ENCODE results near the gene PSMD3.
"Not testable (repeated sequence)": the region's sequence is repeated elsewhere in the genome, so short reads cannot be mapped to it uniquely, and the experiment has no call there.

The PSMD3 gene

GRCh38 chr17:39996800-39997199 is 16.2 kb downstream of the PSMD3 start:
- FAIRE-seq = no peak
- DNase-seq (ENCODE audit: insufficient read length, low spot score) = no peak
- no peak for TF ChIP-seq POLR2A (IDR thresholded peaks at IDR 0.05; ENCODE audit: low read depth, low read length)

- DNase-seq (ENCODE audit: insufficient read length, low spot score) = no peak
- FAIRE-seq = no peak
- TF ChIP-seq POLR2A (IDR thresholded peaks at IDR 0.05; ENCODE audit: low read depth, low read length) = no peak
Observed at GRCh38 chr17:39997543-39997942, 16.9 kb downstream of the PSMD3 start.

- FAIRE-seq = no peak
- DNase-seq (ENCODE audit: insufficient read length, low spot score) = no peak
- no peak for TF ChIP-seq POLR2A (IDR thresholded peaks at IDR 0.05; ENCODE audit: low read depth, low read length)
Observed at GRCh38 chr17:39999067-39999466, 18.5 kb downstream of the PSMD3 start.

- DNase-seq (ENCODE audit: insufficient read length, low spot score) (no peak), FAIRE-seq (no peak)
- no peak for TF ChIP-seq POLR2A (IDR thresholded peaks at IDR 0.05; ENCODE audit: low read depth, low read length)
Observed at GRCh38 chr17:40000161-40000560, 19.6 kb downstream of the PSMD3 start.

GRCh38 chr17:40001335-40001734 is 20.7 kb downstream of the PSMD3 start:
- FAIRE-seq; DNase-seq (ENCODE audit: insufficient read length, low spot score): not testable (repeated sequence)

GRCh38 chr17:40004072-40004471 is 23.5 kb downstream of the PSMD3 start:
- FAIRE-seq = no peak
- no peak for DNase-seq (ENCODE audit: insufficient read length, low spot score)
- TF ChIP-seq POLR2A (IDR thresholded peaks at IDR 0.05; ENCODE audit: low read depth, low read length) = no peak

- DNase-seq (ENCODE audit: insufficient read length, low spot score) (no peak), FAIRE-seq (no peak)
- TF ChIP-seq POLR2A (IDR thresholded peaks at IDR 0.05; ENCODE audit: low read depth, low read length) = no peak
Observed at GRCh38 chr17:40004712-40005111, 24.1 kb downstream of the PSMD3 start.

GRCh38 chr17:40005520-40005919 is 24.9 kb downstream of the PSMD3 start:
- no peak for DNase-seq (ENCODE audit: insufficient read length, low spot score)
- no peak for TF ChIP-seq POLR2A (IDR thresholded peaks at IDR 0.05; ENCODE audit: low read depth, low read length)
- FAIRE-seq = no peak

- DNase-seq (ENCODE audit: insufficient read length, low spot score); FAIRE-seq: not testable (repeated sequence)
Observed at GRCh38 chr17:40010946-40011500, 30.4 kb downstream of the PSMD3 start.

- DNase-seq (ENCODE audit: insufficient read length, low spot score); FAIRE-seq: not testable (repeated sequence)
Observed at GRCh38 chr17:40012017-40012647, 31.5 kb downstream of the PSMD3 start.

- TF ChIP-seq POLR2A (IDR thresholded peaks at IDR 0.05; ENCODE audit: low read depth, low read length) = no peak
- FAIRE-seq (no peak), DNase-seq (ENCODE audit: insufficient read length, low spot score) (no peak)
Observed at GRCh38 chr17:40014375-40014980, 33.9 kb downstream of the PSMD3 start.

- no peak for TF ChIP-seq POLR2A (IDR thresholded peaks at IDR 0.05; ENCODE audit: low read depth, low read length)
- FAIRE-seq (no peak), DNase-seq (ENCODE audit: insufficient read length, low spot score) (no peak)
Observed at GRCh38 chr17:40015005-40015997, 34.7 kb downstream of the PSMD3 start, which contains the start of gene CSF3. Gene CSF3 (plus strand): TSS chr17:40015440. CDS start chr17:40015475, 35 bp downstream.

GRCh38 chr17:40015998-40016985 is 35.7 kb downstream of the PSMD3 start:
- TF ChIP-seq POLR2A (IDR thresholded peaks at IDR 0.05; ENCODE audit: low read depth, low read length) = no peak
- FAIRE-seq (no peak), DNase-seq (ENCODE audit: insufficient read length, low spot score) (no peak)
